GM19467 (cell line): ENCODE data around the gene NFAM1.

Experiments
- ATAC-seq: cut with Tn5 transposase; IDR thresholded peaks from one replicate; pipeline ENCODE4 v1.9.1; 2021; ENCODE audit warnings: mild to moderate bottlenecking, moderate library complexity; ENCODE audit not compliant: unreplicated experiment

The NFAM1 gene

DNA sequence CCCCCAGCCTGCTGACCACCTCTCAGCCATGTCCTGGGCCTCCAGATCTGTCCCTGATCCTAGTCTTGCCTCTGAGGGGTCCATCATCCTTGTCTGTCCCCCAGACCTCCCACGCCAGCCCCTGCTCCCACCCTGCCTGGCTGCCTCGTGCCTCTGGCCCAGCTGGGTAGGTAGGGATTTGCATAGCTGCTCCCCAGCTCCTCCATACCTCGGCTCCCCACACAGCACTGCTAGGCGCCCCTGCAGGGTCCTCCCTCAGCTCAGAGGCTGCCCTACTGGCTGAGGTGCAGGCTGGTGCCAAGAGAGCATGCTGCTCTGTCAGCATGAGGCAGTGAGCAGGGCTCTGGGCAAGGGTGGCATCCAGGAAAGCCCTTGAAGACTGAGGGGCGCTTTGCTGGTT, 47.7 kb downstream of the NFAM1 start:
- ATAC-seq, result no peak

DNA sequence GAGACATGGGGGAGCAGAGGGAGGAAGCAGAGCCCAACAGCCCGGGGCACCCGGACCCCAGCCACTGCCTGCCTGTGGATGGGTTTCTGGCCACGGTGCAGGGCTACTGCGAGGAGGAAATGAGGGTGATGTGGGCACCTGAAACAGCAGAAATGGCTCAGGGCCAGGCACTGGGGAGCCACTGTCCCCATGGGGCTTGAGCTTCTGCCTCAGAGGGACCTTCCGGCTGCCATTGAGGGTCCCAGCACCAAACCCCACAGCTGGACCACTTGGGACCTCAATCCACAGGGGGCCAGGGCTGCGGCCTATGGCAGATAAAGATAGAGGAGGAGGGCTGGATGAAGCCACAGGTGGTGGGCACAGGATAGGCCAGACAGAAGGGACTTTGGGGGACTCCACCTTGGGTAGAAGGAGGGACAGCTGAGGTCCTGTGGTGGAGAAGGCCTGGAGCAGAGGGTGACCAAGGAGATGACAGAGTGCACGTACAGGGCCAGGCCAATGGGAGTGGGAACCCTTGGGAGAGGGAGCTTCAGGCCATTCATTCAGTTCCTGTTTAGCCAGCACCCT, 48.3 kb downstream of the NFAM1 start:
- ATAC-seq, result no peak

- ATAC-seq, result no peak
Observed at GRCh38 chr22:42383287-42383686, 48.9 kb downstream of the NFAM1 start.

- no peak for ATAC-seq
Observed at GRCh38 chr22:42380769-42381551, 51.2 kb downstream of the NFAM1 start.

- ATAC-seq, result no peak
Observed at GRCh38 chr22:42379966-42380537, 52.2 kb downstream of the NFAM1 start.

- no peak for ATAC-seq
Observed at GRCh38 chr22:42376711-42377554, 55.3 kb downstream of the NFAM1 start.

DNA sequence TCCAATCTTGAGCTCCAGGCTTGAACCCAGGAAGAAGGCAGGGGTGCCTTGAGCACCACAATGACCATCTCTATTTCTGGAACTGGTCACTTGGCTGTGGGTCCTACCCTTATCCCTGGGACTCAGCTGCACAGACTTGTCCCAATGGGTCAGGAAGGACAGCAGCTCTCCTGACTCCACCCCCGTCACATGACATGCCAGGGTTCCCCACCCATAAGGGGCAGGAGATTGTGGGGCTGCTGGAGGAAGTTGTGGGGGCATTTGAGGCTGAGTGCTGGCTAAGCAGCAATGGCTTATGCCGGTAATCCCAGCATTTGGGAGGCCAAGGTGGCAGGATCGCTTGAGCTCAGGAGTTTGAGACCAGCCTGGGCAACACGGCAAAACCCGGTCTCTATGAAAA, 56.2 kb downstream of the NFAM1 start:
- no peak for ATAC-seq

- ATAC-seq, result no peak
Observed at GRCh38 chr22:42372976-42373375, 59.2 kb downstream of the NFAM1 start.

DNA sequence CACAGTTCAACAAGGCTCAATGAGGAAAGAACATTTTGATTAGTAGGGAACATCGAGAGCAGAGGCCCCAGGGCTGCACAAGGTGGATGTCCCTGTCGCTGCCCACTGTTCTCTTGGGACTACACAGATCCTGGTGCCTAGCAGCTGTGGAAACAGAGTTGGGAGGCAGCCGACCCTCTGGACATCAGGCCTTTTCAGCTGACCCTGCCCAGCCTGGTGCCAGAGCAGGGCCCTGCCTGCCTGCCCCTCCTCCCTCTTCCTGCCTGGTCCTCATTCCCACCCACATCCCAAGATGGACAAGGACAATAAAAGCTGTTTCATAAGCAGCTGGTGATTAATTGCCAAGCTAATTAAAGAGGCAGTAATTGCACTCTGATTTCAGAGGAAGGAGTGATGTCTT, 60.7 kb downstream of the NFAM1 start:
- no peak for ATAC-seq

DNA sequence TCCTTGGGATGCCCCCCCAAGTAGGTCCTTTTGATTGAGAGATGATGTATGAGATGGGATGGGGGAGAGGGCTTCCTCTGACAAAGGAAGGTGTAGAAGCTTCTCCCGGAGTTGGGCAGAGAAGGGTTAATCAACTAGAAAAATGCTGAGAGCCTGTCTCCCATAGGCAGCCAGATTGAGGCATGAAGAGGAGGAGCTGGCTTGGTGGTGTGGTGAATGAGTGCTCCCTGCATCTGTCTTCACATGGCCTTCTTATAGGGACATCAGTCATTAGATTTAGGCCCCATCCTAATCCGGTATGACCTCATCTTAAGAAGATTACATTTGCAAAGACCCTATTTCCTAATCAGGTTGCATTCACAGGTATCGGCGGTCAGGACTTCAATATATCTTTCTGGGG, 61.1 kb downstream of the NFAM1 start:
- no peak for ATAC-seq

DNA sequence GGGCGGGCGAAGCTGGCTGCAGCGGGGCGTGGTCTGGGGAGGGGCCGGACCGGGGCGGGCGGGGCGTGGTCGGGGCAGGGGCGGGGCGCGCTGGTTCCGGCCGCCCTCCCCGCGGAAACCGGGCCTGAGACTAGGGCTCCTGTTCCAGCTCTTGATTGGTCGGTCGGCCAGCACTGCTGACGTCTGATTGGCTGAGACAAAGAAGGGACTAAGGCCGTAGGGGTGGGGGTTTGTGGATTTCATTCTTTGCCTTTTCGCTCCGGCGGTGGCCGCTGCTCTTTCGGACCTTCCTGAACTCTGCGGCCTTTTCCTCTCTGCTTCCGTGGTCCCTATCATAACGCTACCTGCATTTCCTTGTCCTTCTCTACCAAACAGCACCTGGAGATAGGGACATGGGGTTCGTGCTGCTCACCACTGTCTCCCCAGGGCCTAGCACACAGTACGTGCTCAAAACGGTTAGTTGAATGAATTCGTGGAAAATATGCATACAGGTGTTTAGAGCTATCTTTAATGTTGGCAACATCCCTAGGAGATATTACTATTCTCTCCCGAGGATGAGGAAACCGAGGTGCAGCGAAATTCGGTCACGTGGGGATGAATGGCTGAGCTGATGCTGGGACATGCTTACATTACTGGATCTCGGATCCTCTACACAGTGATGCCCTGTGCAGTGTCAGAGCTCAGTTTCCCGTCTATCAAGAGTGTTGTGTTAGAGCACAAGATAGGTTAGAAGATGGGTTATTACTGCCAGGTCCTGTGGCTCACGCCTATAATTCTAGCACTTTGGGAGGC, 62.8 kb downstream of the NFAM1 start:
- ATAC-seq, result peak; percentile 94

DNA sequence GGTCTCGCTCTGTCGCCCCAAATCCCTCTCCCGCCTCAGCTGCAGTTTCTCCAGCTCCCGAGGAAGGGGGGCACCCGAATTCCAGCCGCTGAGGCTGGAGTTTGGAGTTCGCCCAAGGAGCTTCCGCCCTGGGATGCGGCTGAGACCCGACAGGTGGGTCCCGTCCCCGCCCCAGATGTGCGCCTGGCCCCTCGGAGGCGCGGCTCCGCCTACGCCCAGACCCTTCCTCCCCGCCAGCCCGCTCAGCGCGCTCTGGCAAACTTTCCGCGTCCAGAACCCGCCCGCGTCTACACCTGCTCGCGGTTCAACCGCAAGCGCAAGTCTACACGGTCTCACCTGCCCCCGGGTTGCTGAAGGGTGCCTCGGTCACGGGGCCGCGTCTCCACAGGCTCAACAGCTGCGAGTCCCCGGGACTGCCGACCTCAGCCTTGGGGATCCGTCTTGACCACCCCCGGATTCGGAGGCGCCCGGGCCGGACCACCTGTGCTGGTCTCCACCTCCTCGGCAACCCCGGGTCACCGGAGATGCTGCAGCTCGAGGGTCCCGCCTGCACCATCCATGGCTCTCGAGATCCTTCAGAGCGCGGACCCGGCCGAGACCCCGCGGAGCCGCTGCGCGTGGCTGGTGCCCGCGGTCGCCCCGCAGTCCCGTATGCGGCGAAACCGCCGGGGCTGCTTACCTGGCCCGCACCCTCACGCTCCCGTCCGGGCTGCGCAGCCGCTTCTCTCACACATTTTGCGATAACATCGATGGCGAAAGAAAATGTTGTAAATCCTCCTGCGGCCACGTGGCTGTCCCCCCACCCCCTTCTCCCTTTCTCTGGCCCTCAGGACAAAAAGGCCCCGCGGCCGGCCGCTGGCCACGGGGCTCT, 63.6 kb downstream of the NFAM1 start:
- peak; percentile 11 for ATAC-seq

- no peak for ATAC-seq
Observed at GRCh38 chr22:42367980-42368378, 64.2 kb downstream of the NFAM1 start.

DNA sequence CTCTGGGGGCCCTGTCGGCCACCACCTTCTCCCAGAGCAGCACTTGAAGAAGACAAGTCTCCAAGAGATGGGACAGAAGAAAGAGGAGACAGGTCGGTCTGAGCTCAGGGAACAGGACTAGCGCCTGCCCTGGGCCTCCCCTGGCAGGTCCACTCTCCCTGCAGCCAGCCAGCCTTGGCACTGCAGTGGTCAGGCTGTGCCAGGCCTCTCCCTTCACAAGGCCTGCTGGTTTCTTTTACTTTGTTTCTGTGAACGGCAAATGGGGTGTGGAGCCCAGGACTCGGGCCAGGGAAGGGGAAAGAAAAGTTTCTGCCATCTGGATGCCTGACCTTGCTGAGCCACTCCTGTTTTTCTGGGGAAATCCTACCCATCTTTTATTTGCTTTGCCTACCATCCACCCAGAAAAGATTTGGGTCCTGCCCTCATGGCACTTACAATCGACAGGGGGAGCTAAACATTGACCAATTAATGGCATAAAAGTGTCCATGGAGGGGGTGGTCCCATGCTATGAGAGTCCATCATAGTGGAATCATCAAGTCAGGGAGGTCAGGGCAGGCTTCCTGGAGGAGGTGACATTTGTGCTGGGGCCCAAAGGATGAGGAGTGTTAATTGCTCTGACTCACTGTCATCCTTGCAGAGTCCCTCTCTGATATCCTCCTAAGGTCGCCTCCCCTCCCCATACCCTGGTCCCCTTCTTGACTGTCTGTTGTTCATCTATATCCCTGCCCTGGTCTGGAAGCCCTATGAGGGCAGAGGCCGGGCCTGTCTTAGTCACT, 65.2 kb downstream of the NFAM1 start:
- no peak for ATAC-seq

DNA sequence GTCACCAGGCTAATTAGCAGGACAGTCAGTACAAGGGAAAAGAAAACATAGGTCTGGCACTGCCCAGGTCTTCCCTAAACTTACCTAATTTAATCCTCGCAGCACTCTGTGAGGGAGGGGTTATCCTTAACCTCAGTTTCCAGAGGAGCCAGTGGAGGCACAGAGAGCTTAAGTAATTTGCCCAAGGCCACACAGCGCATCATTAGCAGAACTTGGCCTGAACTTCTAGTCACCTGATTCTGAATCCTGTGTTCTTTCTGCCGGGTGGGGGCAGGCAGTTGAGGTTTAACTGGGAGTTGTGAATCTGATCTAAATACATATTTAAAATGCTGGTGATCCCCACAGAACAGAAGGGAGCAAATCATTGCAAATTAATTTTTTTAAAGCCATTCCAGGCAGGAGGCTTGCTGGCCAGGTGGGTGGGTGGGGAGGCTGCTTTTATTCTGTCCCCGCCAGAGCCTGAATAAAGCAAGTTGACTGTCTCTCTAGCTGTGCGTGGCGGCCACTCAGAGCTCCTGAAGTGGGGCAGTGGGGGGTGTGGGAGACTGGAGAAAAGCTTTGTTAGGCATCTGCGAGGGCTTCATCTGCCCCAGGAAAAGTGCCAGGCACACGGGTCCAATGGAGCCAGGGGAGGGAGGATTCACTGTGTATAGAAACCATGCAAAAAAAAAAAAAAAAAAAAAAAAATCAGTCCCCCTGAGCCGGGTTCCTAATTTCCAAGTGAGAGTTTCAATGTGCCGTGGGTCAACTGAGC, 66.1 kb downstream of the NFAM1 start:
- no peak for ATAC-seq

- ATAC-seq, result no peak
Observed at GRCh38 chr22:42365111-42365865, 66.9 kb downstream of the NFAM1 start.

DNA sequence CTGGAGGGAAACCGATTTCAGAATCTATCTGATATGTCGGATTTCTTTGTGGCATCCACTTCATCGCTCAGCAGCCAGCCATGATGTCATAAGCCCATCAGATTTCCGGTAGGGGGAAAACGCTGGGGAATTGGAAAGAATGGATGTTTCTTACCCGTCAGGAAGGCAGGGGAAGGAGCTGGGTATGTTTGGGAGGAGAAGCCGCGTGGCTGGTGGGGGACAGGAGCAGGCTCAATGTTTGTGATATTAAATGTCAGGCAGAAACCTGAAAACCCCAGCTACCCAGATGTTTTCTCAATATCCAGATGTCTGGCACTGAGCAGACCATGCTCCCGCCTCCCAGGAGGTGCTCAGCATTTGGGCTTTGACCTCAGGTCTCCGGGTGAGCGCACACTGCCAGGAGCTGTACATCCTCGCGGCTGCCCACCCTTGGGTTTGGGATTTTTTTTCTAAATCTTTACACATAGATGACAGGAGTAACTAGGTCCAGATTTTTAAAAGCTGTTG, 67.5 kb downstream of the NFAM1 start:
- ATAC-seq, result no peak
